ENCODE data around the gene OR2W3.
A peak's percentile ranks its signal among the peaks of the same experiment; 100 is the strongest.
"Not testable (repeated sequence)": the region's sequence is repeated elsewhere in the genome, so short reads cannot be mapped to it uniquely, and the experiment has no call there.

Gene OR2W3

DNA sequence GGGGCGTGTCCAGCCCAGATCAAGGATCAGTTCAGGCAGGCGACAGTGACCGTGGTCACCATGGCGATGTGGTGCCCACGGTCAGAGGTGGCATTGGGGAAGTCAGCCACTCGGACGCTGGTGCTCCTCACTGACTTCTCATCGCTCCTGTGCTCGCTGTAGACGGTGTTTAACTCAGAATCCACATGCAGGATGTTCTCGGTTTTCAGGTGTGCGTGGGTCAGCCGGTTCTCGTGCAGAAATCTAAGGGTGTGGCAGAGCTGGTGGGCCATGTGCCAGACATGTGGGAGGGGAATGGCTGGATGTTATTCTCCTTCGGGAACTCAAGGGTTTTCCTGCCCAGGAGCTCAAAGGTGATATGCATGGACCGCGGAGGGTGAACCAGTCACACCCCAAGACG is 41.0 kb downstream of the OR2W3 start:
- no peak for DNase-seq (ENCODE audit: low spot score)
- H3K4me3 ChIP-seq: no peak overlapping the region
- TF ChIP-seq, protein P1, sequence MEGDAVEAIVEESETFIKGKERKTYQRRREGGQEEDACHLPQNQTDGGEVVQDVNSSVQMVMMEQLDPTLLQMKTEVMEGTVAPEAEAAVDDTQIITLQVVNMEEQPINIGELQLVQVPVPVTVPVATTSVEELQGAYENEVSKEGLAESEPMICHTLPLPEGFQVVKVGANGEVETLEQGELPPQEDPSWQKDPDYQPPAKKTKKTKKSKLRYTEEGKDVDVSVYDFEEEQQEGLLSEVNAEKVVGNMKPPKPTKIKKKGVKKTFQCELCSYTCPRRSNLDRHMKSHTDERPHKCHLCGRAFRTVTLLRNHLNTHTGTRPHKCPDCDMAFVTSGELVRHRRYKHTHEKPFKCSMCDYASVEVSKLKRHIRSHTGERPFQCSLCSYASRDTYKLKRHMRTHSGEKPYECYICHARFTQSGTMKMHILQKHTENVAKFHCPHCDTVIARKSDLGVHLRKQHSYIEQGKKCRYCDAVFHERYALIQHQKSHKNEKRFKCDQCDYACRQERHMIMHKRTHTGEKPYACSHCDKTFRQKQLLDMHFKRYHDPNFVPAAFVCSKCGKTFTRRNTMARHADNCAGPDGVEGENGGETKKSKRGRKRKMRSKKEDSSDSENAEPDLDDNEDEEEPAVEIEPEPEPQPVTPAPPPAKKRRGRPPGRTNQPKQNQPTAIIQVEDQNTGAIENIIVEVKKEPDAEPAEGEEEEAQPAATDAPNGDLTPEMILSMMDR (IDR thresholded peaks at IDR 0.05): no peak
- H3K27ac ChIP-seq: no peak overlapping the region

DNA sequence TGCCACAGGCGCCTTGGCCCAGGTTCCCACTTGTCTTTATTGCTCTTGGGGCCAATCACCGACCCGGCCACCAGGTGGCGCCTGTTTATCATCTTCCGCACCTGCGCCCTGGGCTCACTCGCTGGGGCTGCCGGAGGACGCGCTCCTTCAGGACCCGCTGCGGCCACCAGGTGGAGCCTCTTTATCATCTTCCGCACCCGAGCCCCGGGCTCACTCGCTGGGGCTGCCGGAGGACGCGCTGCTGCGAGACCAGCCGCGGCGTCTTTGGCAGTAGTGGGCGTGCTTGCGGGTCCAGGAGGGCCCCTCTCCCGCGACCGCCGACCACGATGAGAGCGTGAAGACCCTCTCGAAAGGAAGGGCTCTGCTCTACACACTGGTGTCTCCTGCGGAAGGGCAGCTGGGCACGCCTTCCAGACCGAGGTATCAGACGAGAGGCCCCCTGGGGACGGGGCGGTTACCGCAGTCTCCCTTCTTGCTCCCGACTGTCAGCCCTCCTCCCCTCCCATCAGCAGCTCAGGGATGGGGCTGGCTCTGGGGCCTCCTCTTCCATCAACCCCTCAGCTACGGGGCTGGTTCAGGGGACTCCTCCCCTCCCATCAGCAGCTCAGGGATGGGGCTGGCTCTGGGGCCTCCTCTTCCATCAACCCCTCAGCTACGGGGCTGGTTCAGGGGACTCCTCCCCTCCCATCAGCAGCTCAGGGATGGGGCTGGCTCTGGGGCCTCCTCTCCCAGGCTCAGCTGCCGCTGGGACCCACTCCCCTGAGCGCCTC is 41.8 kb downstream of the OR2W3 start:
- H3K27ac ChIP-seq; DNase-seq (ENCODE audit: low spot score): not testable (repeated sequence)
- peak overlapping the region; percentile 60 for H3K4me3 ChIP-seq

- no peak for DNase-seq (ENCODE audit: low spot score)
- TF ChIP-seq, protein P1 (IDR thresholded peaks at IDR 0.05): no peak
- Histone ChIP-seq H3K4me3 (no peak overlapping the region), H3K27ac (no peak overlapping the region)
These were observed 47.2 kb downstream of the OR2W3 start for GRCh38 chr1:247942624-247943023.
